Astrocyte (in vitro differentiated cells and primary cell): ENCODE results near the gene POU3F1.

Source experiments
- EZH2 ChIP-seq: IDR thresholded peaks from 2 replicates; pipeline ENCODE4 v1.6.1; 2012; ENCODE audit warnings: mild to moderate bottlenecking, low read length, inconsistent platforms; ENCODE audit not compliant: insufficient read depth
- TF ChIP-seq, protein P1 (sequence below): IDR thresholded peaks from 2 replicates; pipeline ENCODE4 v1.5.1; 2011; ENCODE audit warnings: low read depth, mild to moderate bottlenecking, inconsistent platforms, low read length, moderate library complexity; ENCODE audit not compliant: insufficient read depth

DNA sequence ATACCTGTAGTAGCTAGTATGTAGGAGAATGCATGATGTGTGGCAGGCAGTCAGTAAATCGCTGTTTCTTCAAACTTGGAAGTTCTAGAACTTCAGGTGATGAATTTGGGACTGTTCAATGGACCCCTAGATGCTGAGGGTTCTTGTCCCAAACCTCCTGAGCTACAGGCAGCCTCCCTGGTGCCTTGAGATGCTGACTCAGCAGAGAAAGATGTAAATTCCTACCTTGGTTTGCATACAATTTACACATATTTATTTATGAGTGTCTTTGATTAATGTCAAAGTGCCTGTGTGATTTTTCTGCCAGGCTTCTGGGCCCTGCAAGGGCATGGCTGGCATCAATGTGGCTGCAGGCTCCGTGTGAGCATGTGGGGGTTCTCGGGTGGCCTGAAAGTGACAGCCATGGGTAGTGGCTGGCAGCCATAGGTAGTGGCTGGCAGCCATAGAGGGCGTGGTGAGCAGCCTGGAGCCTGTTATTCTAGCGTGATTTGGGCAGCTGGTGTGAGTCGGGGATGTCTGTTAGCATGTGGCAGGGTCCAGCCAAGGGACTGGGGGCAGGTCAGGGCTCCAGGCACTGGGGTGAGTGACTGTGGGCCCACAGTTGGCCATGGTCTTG lies 13.2 kb upstream of the POU3F1 start:
- TF ChIP-seq, protein P1, sequence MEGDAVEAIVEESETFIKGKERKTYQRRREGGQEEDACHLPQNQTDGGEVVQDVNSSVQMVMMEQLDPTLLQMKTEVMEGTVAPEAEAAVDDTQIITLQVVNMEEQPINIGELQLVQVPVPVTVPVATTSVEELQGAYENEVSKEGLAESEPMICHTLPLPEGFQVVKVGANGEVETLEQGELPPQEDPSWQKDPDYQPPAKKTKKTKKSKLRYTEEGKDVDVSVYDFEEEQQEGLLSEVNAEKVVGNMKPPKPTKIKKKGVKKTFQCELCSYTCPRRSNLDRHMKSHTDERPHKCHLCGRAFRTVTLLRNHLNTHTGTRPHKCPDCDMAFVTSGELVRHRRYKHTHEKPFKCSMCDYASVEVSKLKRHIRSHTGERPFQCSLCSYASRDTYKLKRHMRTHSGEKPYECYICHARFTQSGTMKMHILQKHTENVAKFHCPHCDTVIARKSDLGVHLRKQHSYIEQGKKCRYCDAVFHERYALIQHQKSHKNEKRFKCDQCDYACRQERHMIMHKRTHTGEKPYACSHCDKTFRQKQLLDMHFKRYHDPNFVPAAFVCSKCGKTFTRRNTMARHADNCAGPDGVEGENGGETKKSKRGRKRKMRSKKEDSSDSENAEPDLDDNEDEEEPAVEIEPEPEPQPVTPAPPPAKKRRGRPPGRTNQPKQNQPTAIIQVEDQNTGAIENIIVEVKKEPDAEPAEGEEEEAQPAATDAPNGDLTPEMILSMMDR: no peak
- TF ChIP-seq EZH2: no peak
